GM19452 (cell line): ENCODE data around the gene ATL2.
A peak's percentile ranks its signal among the peaks of the same experiment; 100 is the strongest.
"Not testable (repeated sequence)": the region's sequence is repeated elsewhere in the genome, so short reads cannot be mapped to it uniquely, and the experiment has no call there.

Experiments used
- ATAC-seq: cut with Tn5 transposase; IDR thresholded peaks from one replicate; pipeline ENCODE4 v1.9.1; 2021; ENCODE audit not compliant: unreplicated experiment

The ATL2 gene

GRCh38 chr2:38377050-38377828 lies at the start of gene ATL2:
ATL2 (minus strand) TSS chr2:38377273; CDS start chr2:38377260, 13 bp downstream.
- peak; percentile 84 for ATAC-seq

GRCh38 chr2:38423763-38424162 lies 46.7 kb upstream of the ATL2 start:
- ATAC-seq, result no peak

- no peak for ATAC-seq
Observed at GRCh38 chr2:38421274-38422056, 44.4 kb upstream of the ATL2 start.

GRCh38 chr2:38419499-38419898 lies 42.4 kb upstream of the ATL2 start:
- ATAC-seq, result no peak

GRCh38 chr2:38418735-38419134 lies 41.7 kb upstream of the ATL2 start:
- no peak for ATAC-seq

DNA sequence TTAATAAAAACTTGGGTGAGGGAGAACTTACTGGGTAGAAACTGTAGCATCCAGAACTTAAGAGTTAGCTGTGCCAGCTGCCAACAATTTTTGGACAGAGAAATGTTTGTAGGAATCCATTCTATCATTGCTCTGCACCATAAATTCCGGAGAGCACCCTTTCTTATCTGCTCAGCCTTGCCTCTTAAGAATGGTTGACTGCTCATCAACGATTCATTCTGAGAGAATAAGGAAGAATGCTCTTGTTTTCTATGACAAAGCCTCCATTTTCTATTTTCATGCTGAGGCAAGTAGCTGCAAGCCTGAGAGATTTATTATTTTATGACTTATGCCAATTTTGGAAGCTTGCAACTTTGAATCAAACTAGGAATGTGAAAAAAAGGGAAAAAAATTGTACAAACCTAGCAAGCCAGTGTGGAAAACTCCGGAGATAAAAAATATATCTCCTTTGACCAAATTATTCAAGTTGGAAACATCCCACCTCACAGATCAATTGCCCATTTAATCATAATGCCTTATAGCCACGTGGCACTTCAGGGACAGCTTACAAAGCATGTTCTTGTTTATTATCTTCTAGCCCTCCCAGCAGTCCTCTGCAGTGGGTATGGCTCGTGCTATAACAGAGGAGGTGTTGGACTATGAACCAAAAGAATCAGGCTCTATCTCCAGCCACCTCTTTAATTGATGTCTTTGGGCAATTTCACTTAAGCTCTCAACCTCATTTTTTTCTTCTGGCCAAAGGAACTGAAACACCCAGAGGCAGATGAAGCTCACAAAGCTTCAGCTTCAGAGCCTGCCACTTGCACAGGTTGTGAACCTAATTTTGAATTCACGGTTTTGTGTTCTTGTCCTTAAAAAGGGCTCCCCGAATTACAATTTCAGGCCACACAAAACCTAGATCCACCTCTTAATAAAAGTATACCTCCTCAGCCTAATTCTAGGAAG lies 40.9 kb upstream of the ATL2 start:
- ATAC-seq, result no peak

- no peak for ATAC-seq
Observed at GRCh38 chr2:38416296-38417036, 39.4 kb upstream of the ATL2 start.

- no peak for ATAC-seq
Observed at GRCh38 chr2:38415728-38416291, 38.7 kb upstream of the ATL2 start.

- ATAC-seq, result no peak
Observed at GRCh38 chr2:38415023-38415422, 38.0 kb upstream of the ATL2 start.

DNA sequence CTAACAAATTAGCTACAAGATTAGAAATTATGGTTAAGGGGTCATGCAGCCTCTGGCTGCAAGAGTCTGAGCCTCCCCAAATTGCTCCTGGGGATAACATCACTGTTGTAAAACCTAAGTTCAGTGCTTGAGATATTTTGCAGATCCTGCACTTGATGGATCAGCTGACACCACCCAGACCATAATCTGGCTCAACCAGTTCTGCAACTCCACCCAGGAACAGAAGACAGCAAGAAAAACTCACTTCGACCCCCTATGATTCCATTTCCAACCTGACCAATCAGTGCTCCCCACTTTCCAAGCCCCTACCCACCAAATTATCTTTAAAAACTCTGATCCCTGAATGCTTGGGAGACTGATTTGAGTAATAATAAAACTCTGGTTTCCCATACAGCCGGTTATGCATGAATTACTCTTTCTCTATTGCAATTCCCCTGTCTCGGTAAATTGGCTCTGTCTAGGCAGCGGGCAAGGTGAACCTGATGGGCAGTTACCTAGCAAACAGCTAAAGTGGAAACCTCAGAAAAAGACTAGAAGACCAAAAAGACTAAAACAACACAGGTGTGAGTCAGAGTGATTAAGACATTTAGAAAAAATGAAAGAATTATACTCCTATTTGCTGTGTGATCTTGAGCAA lies 35.3 kb upstream of the ATL2 start:
- ATAC-seq, result not testable (repeated sequence)

- peak; percentile 71 for ATAC-seq
Observed at GRCh38 chr2:38409156-38410102, 32.4 kb upstream of the ATL2 start.

- no peak for ATAC-seq
Observed at GRCh38 chr2:38407111-38407682, 30.1 kb upstream of the ATL2 start.

DNA sequence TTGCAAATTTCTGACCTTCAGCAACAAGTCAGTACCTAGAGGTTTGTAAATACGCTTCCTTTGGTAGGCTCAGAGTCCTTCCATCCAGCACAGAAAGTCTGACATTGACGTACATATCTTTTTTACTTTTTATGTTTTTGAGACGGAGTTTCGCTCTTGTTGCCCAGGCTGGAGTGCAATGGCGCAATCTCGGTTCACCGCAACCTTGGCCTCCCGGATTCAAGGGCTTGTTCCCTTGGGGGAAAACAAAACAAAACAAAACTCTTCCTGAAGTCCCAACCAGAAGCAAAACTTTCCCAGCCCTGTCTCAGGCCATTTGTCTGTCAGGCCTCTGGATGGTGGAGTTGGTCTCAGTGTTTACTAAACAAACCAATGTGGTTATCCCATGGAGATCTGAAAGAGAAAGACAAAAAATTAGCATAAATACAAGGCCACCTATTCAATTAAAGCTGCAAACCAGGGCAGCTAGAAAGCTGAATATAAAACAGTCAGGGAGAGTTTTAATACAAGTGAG lies 29.6 kb upstream of the ATL2 start:
- no peak for ATAC-seq

DNA sequence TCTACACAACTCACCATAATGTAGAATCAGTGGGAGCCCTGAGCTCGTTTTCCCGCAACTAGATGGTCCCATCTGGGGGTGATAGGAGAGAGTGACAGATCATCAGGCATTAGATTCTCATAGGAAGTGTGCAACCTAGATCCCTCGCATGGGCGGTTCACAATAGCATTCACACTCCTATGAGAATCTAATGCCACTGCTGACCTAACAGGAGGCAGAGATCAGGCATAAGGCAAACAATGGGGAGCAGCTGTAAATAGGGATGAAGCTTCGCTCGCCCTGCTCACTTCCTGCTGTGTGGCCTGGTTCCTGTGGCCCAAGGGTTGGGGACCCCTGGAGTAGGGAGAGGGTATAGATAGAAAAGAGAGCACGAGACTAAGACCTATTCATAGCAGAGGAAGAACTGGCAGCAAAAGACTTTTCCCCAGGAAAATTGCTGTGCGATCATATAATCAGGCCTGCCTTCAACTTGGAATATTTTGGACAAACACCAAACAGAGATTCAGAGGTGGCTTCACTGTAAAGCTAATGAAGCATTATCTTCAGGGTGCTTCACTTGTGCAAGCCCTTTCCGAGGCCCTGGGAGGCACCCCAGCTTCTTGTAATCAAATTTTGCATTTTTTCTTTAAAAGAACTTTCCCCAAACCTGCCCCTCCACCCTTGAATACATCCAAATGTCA lies 29.0 kb upstream of the ATL2 start:
- ATAC-seq, result no peak

DNA sequence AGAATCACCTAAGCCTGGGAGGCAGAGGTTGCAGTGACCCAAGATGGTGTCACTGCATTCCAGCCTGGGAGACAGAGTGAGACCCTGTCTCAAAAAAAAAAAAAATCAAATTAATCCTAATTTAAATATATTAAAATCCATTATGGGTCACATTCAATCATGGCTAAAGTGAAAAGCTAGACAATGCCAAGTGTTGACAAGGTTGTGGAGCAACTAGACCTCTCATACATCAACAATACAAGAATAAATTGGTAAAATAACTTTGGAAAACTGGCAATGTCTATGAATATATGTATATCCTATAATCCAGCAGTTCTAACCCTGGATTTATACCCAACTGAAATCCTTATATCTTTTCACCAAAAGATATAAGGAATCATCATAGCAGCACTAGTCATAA lies 23.4 kb upstream of the ATL2 start:
- ATAC-seq, result no peak

GRCh38 chr2:38398739-38399138 lies 21.7 kb upstream of the ATL2 start:
- no peak for ATAC-seq

DNA sequence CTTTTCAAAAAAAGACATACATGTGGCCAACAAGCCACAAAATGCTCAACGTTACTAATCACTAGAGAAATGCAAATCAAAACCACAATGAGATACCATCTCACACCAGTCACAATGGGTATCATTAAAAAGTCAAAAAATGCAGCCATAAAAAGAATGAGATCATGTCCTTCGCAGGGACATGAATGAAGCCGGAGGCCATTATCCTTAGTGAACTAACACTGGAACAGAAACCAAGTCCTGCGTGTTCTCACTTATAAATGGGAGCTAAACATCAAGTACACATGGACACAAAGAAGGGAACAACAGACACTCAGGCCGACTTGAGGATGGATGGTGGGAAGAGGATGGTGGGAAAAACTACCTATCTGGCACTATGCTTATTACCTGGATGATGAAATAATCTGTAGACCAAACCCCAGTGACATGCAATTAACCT lies 17.8 kb upstream of the ATL2 start:
- no peak for ATAC-seq
